HepG2 (cell line): ENCODE data around the gene FAM167B. TPM values are rescaled to one million over a fixed set of nuclear protein-coding genes. Genes with fewer than 3 reads are reported as not detected.

Experiments
- ATF1 ChIP-seq: IDR thresholded peaks from 2 replicates; pipeline ENCODE4 v1.6.1; 2016; ENCODE audit warnings: mild to moderate bottlenecking, control low read depth
- ATF5 ChIP-seq: sonication (generic); formaldehyde crosslinking; IDR thresholded peaks from 2 replicates; pipeline ENCODE4 v1.4.0; 2020; ENCODE audit warnings: mild to moderate bottlenecking, low read depth, missing genetic modification reagents
- DMAP1 ChIP-seq: IDR thresholded peaks from 2 replicates; pipeline ENCODE4 v1.6.1; 2016
- EED ChIP-seq: sonication (generic); formaldehyde crosslinking; IDR thresholded peaks from 2 replicates; pipeline ENCODE4 v1.5.0; 2020; ENCODE audit warnings: mild to moderate bottlenecking, missing genetic modification reagents
- EP300 ChIP-seq, 3 experiments: sonication (generic) in 1 of 3; formaldehyde crosslinking in 1 of 3; IDR thresholded peaks; 2 replicates each; pipeline versions ENCODE4 v1.5.1 to v1.6.1; 2011 to 2020; ENCODE audit warnings: low read depth in 2 of 3, low read length in 2 of 3, borderline replicate concordance in 1 of 3, improper control_type of control experiment in 1 of 3, mild to moderate bottlenecking in 1 of 3, missing genetic modification reagents in 1 of 3, moderate library complexity in 1 of 3
- FIP1L1 ChIP-seq: fragments of 200-400 bp; formaldehyde crosslinking; IDR thresholded peaks from 2 replicates; pipeline ENCODE4 v1.6.1; 2018; ENCODE audit warnings: low read depth, mild to moderate bottlenecking, low read length, moderate library complexity, borderline replicate concordance; ENCODE audit not compliant: insufficient read depth
- HMG20B ChIP-seq: conservative IDR thresholded peaks from 2 replicates; pipeline ENCODE4 v1.6.1; 2016; ENCODE audit warnings: missing genetic modification reagents, missing compliant biosample characterization
- MAFF ChIP-seq: IDR thresholded peaks from 2 replicates; pipeline ENCODE4 v1.6.1; 2011; ENCODE audit warnings: low read depth, low read length, improper control_type of control experiment
- MEF2D ChIP-seq: sonication (generic); formaldehyde crosslinking; IDR thresholded peaks from 2 replicates; pipeline ENCODE4 v1.5.1; 2020; ENCODE audit warnings: mild to moderate bottlenecking, missing genetic modification reagents
- MXD1 ChIP-seq: sonication (generic); formaldehyde crosslinking; IDR thresholded peaks from 2 replicates; pipeline ENCODE4 v1.4.0; 2020; ENCODE audit warnings: mild to moderate bottlenecking, missing genetic modification reagents
- NR3C1 ChIP-seq: sonication (generic); formaldehyde crosslinking; IDR thresholded peaks from 2 replicates; pipeline ENCODE4 v1.4.0; 2020; ENCODE audit warnings: missing genetic modification reagents
- PRMT3 ChIP-seq: sonication (generic); formaldehyde crosslinking; IDR thresholded peaks from 2 replicates; pipeline ENCODE4 v1.8.1; 2022; ENCODE audit warnings: low read depth, mild to moderate bottlenecking, moderate library complexity, missing genetic modification reagents, borderline replicate concordance
- RBFOX2 ChIP-seq: fragments of 200-400 bp; formaldehyde crosslinking; IDR thresholded peaks from 2 replicates; pipeline ENCODE4 v1.6.1; 2017; ENCODE audit warnings: low read depth, mild to moderate bottlenecking, low read length
- TAF15 ChIP-seq: fragments of 200-400 bp; formaldehyde crosslinking; IDR thresholded peaks from one replicate; pipeline ENCODE4 v1.6.1; 2018; ENCODE audit warnings: mild to moderate bottlenecking, low read depth, low read length; ENCODE audit not compliant: poor library complexity, severe bottlenecking
- TEAD3 ChIP-seq: optimal IDR thresholded peaks from 2 replicates; pipeline ENCODE3; 2016; ENCODE audit warnings: borderline replicate concordance
- TMF1 ChIP-seq: sonication (generic); formaldehyde crosslinking; IDR thresholded peaks from 2 replicates; pipeline ENCODE4 v1.8.1; 2022; ENCODE audit warnings: low read depth, missing genetic modification reagents
- ZNF331 ChIP-seq: sonication (generic); formaldehyde crosslinking; IDR thresholded peaks from 2 replicates; pipeline ENCODE4 v1.4.0; 2020; ENCODE audit warnings: missing genetic modification reagents
- ZNF335 ChIP-seq: sonication (generic); formaldehyde crosslinking; IDR thresholded peaks from 2 replicates; pipeline ENCODE4 v1.4.0; 2020; ENCODE audit warnings: missing genetic modification reagents
- ZNF557 ChIP-seq: sonication (generic); formaldehyde crosslinking; IDR thresholded peaks from 2 replicates; pipeline ENCODE4 v1.4.0; 2020; ENCODE audit warnings: missing genetic modification reagents
- ZNF562 ChIP-seq: sonication (generic); formaldehyde crosslinking; IDR thresholded peaks from 2 replicates; pipeline ENCODE4 v1.8.0; 2022; ENCODE audit warnings: missing genetic modification reagents, borderline replicate concordance
- polyA plus RNA-seq, 8 experiments: library from polyadenylated mRNA; depleted of rRNA in 3 of 8; stranded (reverse) in 7 of 8; unstranded in 1 of 8; fragments of >200 nt; fragmentation: Illumina TruSeq in 4 of 8; extraction: Trizol in 4 of 8; gene quantifications; 2 replicates each; pipeline versions ENCODE4 v1.2.1 to v1.2.3, GENCODE V29; 2011 to 2016; ENCODE audit warnings: low read depth in 4 of 8, missing spikeins in 1 of 8, mixed read lengths in 1 of 8; ENCODE audit not compliant: insufficient read depth in 1 of 8
- total RNA-seq, 5 experiments: library from RNA; depleted of rRNA; stranded (reverse); fragments of >200 nt; fragmentation: Illumina TruSeq; extraction: Trizol; gene quantifications; 2 replicates each; pipeline ENCODE4 v1.2.3, GENCODE V29; 2016; ENCODE audit warnings: low read depth in 1 of 5
- TF ChIP-seq, protein P1 (sequence below): IDR thresholded peaks from 2 replicates; pipeline ENCODE4 v1.6.1; 2016; ENCODE audit warnings: control low read depth
- TF ChIP-seq, protein P2 (sequence below): sonication (generic); formaldehyde crosslinking; IDR thresholded peaks from 2 replicates; pipeline ENCODE4; 2020; ENCODE audit warnings: missing genetic modification reagents, mild to moderate bottlenecking, borderline replicate concordance
- TF ChIP-seq, protein P3 (sequence below): sonication (generic); formaldehyde crosslinking; IDR thresholded peaks from 2 replicates; pipeline ENCODE4 v1.8.1; 2023; ENCODE audit warnings: mild to moderate bottlenecking, inconsistent platforms, moderate library complexity, missing genetic modification reagents, borderline replicate concordance

The FAM167B gene
- total and polyA plus RNA-seq, 2 of the 13 experiments (the other 11 are each of a cell fraction or from before 2014, with no cell fraction given): 0.15 to 0.70 TPM

- TF ChIP-seq TEAD3 (CRISPR knock-in tag): peak; percentile 66
- TF ChIP-seq RBFOX2: no peak
- TF ChIP-seq PRMT3 (CRISPR knock-in tag): no peak
- TF ChIP-seq ZNF335: no peak
- no peak for TF ChIP-seq EED
- TF ChIP-seq MXD1 (CRISPR knock-in tag): no peak
- TF ChIP-seq HMG20B (CRISPR knock-in tag): no peak
- TF ChIP-seq ZNF562 (CRISPR knock-in tag): no peak
- TF ChIP-seq DMAP1 (CRISPR knock-in tag): peak; percentile 45; the same call in 1 of the 2 replicates
- TF ChIP-seq, protein P1, sequence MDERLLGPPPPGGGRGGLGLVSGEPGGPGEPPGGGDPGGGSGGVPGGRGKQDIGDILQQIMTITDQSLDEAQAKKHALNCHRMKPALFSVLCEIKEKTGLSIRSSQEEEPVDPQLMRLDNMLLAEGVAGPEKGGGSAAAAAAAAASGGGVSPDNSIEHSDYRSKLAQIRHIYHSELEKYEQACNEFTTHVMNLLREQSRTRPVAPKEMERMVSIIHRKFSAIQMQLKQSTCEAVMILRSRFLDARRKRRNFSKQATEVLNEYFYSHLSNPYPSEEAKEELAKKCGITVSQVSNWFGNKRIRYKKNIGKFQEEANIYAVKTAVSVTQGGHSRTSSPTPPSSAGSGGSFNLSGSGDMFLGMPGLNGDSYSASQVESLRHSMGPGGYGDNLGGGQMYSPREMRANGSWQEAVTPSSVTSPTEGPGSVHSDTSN (CRISPR knock-in tag): no peak
- no peak for TF ChIP-seq FIP1L1
- TF ChIP-seq TAF15: no peak
- TF ChIP-seq ZNF331 (CRISPR knock-in tag): no peak
- TF ChIP-seq, protein P2, sequence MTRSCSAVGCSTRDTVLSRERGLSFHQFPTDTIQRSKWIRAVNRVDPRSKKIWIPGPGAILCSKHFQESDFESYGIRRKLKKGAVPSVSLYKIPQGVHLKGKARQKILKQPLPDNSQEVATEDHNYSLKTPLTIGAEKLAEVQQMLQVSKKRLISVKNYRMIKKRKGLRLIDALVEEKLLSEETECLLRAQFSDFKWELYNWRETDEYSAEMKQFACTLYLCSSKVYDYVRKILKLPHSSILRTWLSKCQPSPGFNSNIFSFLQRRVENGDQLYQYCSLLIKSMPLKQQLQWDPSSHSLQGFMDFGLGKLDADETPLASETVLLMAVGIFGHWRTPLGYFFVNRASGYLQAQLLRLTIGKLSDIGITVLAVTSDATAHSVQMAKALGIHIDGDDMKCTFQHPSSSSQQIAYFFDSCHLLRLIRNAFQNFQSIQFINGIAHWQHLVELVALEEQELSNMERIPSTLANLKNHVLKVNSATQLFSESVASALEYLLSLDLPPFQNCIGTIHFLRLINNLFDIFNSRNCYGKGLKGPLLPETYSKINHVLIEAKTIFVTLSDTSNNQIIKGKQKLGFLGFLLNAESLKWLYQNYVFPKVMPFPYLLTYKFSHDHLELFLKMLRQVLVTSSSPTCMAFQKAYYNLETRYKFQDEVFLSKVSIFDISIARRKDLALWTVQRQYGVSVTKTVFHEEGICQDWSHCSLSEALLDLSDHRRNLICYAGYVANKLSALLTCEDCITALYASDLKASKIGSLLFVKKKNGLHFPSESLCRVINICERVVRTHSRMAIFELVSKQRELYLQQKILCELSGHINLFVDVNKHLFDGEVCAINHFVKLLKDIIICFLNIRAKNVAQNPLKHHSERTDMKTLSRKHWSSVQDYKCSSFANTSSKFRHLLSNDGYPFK (CRISPR knock-in tag): no peak; the same call in 1 of the 2 replicates
- peak; percentile 77 for TF ChIP-seq ATF1 (CRISPR knock-in tag)
- TF ChIP-seq, protein P3, sequence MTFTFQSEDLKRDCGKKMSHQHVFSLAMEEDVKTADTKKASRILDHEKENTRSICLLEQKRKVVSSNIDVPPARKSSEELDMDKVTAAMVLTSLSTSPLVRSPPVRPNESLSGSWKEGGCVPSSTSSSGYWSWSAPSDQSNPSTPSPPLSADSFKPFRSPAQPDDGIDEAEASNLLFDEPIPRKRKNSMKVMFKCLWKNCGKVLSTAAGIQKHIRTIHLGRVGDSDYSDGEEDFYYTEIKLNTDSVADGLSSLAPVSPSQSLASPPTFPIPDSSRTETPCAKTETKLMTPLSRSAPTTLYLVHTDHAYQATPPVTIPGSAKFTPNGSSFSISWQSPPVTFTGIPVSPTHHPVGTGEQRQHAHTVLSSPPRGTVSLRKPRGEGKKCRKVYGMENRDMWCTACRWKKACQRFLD (CRISPR knock-in tag): 0 out of 2 replicates have a peak, but pooled peaks have one; percentile 40
- TF ChIP-seq ATF5 (CRISPR knock-in tag): no peak
- TF ChIP-seq MAFF: no peak
- TF ChIP-seq NR3C1 (CRISPR knock-in tag): no peak
- peak; percentile 94 for TF ChIP-seq MEF2D (CRISPR knock-in tag)
- no peak for TF ChIP-seq TMF1
- TF ChIP-seq EP300 (IDR thresholded peaks at IDR 0.05; ENCODE audit: low read depth in 2 of 2, low read length in 2 of 2): peak; percentile 49 to 82; a peak in 3 of 4 replicates
- TF ChIP-seq EP300 (CRISPR knock-in tag; IDR thresholded peaks at IDR 0.05; ENCODE audit: borderline replicate concordance): peak; percentile 71; the same call in 1 of the 2 replicates
- no peak for TF ChIP-seq ZNF557 (CRISPR knock-in tag)
These were observed 3.0 kb downstream of the FAM167B start (continued) for GRCh38 chr1:32249831-32250525.
